ENCODE results near the gene TFPI2. TPM values are rescaled to one million over a fixed set of nuclear protein-coding genes. Genes with fewer than 3 reads are reported as not detected.

TFPI2 gene
- total RNA-seq, 1 donor, result 97.3 TPM

- H3K4me3 ChIP-seq (ENCODE audit: low read depth, low read length), result peak overlapping the region; percentile 75
- peak; percentile 70 for DNase-seq (ENCODE audit: low read depth)
- TF ChIP-seq, protein P1, sequence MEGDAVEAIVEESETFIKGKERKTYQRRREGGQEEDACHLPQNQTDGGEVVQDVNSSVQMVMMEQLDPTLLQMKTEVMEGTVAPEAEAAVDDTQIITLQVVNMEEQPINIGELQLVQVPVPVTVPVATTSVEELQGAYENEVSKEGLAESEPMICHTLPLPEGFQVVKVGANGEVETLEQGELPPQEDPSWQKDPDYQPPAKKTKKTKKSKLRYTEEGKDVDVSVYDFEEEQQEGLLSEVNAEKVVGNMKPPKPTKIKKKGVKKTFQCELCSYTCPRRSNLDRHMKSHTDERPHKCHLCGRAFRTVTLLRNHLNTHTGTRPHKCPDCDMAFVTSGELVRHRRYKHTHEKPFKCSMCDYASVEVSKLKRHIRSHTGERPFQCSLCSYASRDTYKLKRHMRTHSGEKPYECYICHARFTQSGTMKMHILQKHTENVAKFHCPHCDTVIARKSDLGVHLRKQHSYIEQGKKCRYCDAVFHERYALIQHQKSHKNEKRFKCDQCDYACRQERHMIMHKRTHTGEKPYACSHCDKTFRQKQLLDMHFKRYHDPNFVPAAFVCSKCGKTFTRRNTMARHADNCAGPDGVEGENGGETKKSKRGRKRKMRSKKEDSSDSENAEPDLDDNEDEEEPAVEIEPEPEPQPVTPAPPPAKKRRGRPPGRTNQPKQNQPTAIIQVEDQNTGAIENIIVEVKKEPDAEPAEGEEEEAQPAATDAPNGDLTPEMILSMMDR (IDR thresholded peaks at IDR 0.05; ENCODE audit: insufficient read depth, low read length), result peak; percentile 6
Observed at GRCh38 chr7:93890041-93890463, 501 bp downstream of the TFPI2 start.

- TF ChIP-seq, protein P1 (IDR thresholded peaks at IDR 0.05; ENCODE audit: insufficient read depth, low read length), result no peak
- peak overlapping the region; percentile 75 for H3K4me3 ChIP-seq (ENCODE audit: low read depth, low read length)
- DNase-seq (ENCODE audit: low read depth), result peak; percentile 84
Observed at GRCh38 chr7:93889261-93889660, 1.3 kb downstream of the TFPI2 start.

DNA sequence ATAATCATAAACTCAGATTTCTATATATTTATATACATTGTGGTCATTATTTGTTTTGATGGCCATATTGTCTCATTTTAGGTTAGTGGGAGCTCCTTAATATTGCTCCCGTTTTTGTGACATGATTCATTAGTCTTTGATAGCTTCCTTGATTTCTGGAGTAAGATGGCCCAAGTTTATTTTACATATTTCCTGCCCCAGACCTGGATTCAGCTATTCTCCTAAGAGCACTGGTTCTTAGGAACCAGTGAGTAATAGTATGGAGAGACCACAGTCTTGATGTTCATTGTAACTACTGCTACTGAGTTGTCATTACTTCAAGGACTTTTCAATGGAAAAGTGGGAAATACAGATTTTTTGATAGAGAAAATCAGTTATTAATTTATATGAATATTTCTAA is 6.0 kb downstream of the TFPI2 start:
- H3K4me3 ChIP-seq (ENCODE audit: low read depth, low read length), result no peak overlapping the region
- DNase-seq (ENCODE audit: low read depth), result no peak
- TF ChIP-seq, protein P1 (IDR thresholded peaks at IDR 0.05; ENCODE audit: insufficient read depth, low read length), result no peak

GRCh38 chr7:93883917-93884345 is 6.6 kb downstream of the TFPI2 start:
- TF ChIP-seq, protein P1 (IDR thresholded peaks at IDR 0.05; ENCODE audit: insufficient read depth, low read length), result no peak
- H3K4me3 ChIP-seq (ENCODE audit: low read depth, low read length), result no peak overlapping the region
- no peak for DNase-seq (ENCODE audit: low read depth)

- TF ChIP-seq, protein P1 (IDR thresholded peaks at IDR 0.05; ENCODE audit: insufficient read depth, low read length), result no peak
- H3K4me3 ChIP-seq (ENCODE audit: low read depth, low read length), result no peak overlapping the region
- DNase-seq (ENCODE audit: low read depth), result no peak
Observed at GRCh38 chr7:93883078-93883916, 7.3 kb downstream of the TFPI2 start.

DNA sequence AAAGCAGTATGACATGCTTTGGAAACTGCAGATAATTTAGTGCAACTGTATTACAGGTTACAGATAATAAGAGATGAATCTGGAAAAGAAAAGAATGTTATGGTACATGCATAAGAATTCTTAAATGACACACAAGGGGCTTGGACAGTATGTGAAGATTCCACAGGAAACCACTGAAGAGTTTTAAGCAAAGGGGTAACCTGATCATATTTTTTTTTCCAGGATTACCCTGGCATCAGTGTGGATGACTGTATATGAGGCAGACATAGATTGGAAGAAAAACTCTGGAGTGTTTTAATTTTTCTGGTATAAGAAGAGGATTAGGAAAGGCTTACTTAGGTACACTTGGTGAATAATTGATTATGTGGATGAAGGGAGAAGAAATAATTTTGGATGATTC is 8.1 kb downstream of the TFPI2 start:
- TF ChIP-seq, protein P1 (IDR thresholded peaks at IDR 0.05; ENCODE audit: insufficient read depth, low read length), result no peak
- H3K4me3 ChIP-seq (ENCODE audit: low read depth, low read length), result no peak overlapping the region
- no peak for DNase-seq (ENCODE audit: low read depth)
